AG10803 (cell line): ENCODE results near the gene ZBTB16.

Experiments
- DNase-seq: peaks from one replicate; pipeline ENCODE4 v3.0.0; 2010; ENCODE audit warnings: low read depth
- H3K4me3 ChIP-seq: 2 replicates; pipeline ENCODE4 v1.5.1; 2011; ENCODE audit warnings: mild to moderate bottlenecking, low read length, control low read depth
- CTCF ChIP-seq: conservative IDR thresholded peaks from 2 replicates; pipeline ENCODE4 v1.5.1; 2011; ENCODE audit warnings: mild to moderate bottlenecking, low read length, control low read depth, inconsistent platforms

ZBTB16 gene

GRCh38 chr11:114159802-114160632 is 100.5 kb downstream of the ZBTB16 start:
- peak; percentile 95 for DNase-seq
- no peak overlapping the region for H3K4me3 ChIP-seq
- peak; percentile 7; the same call in 1 of the 2 replicates for TF ChIP-seq CTCF

GRCh38 chr11:114160894-114161293 is 101.4 kb downstream of the ZBTB16 start:
- no peak for TF ChIP-seq CTCF
- no peak for DNase-seq
- H3K4me3 ChIP-seq = no peak overlapping the region

GRCh38 chr11:114161486-114162250 is 102.2 kb downstream of the ZBTB16 start:
- no peak for TF ChIP-seq CTCF
- H3K4me3 ChIP-seq = no peak overlapping the region
- DNase-seq = no peak

- DNase-seq = peak; percentile 99
- TF ChIP-seq CTCF = no peak
Observed at GRCh38 chr11:114162719-114163123, 103.2 kb downstream of the ZBTB16 start.

GRCh38 chr11:114163229-114163631 is 103.7 kb downstream of the ZBTB16 start:
- DNase-seq = peak; percentile 68
- peak overlapping the region; percentile 28 for H3K4me3 ChIP-seq
- no peak for TF ChIP-seq CTCF

More at GRCh38 chr11:114162719-114163123, 103.2 kb downstream of the ZBTB16 start:
- peak overlapping the region; percentile 28; the same call in 1 of the 2 replicates for H3K4me3 ChIP-seq

- no peak overlapping the region for H3K4me3 ChIP-seq
- TF ChIP-seq CTCF = no peak
- no peak for DNase-seq
Observed at GRCh38 chr11:114163830-114164401, 104.4 kb downstream of the ZBTB16 start.
